ENCODE measurements around the gene ZNF467.
A peak's percentile ranks its signal among the peaks of the same experiment; 100 is the strongest.

The ZNF467 gene

GRCh38 chr7:149773446-149774236 is at the start of gene ZNF467:
ZNF467 (minus strand) TSS chr7:149773588; CDS start chr7:149771032, 2,556 bp downstream.
- DNase-seq = peak; percentile 40

- DNase-seq = no peak
Observed at GRCh38 chr7:149822353-149822943, 49.1 kb upstream of the ZNF467 start.

- DNase-seq = no peak
Observed at GRCh38 chr7:149821191-149822148, 48.1 kb upstream of the ZNF467 start.

GRCh38 chr7:149820622-149821190 is 47.3 kb upstream of the ZNF467 start:
- no peak for DNase-seq

- DNase-seq = no peak
Observed at GRCh38 chr7:149819961-149820340, 46.6 kb upstream of the ZNF467 start.

- no peak for DNase-seq
Observed at GRCh38 chr7:149819141-149819960, 46.0 kb upstream of the ZNF467 start.

- DNase-seq = no peak
Observed at GRCh38 chr7:149818536-149818840, 45.1 kb upstream of the ZNF467 start.

GRCh38 chr7:149817836-149818535 is 44.6 kb upstream of the ZNF467 start:
- no peak for DNase-seq

GRCh38 chr7:149817301-149817771 is 43.9 kb upstream of the ZNF467 start:
- DNase-seq = no peak

- no peak for DNase-seq
Observed at GRCh38 chr7:149816794-149817193, 43.4 kb upstream of the ZNF467 start.

GRCh38 chr7:149816267-149816751 is 42.9 kb upstream of the ZNF467 start:
- no peak for DNase-seq

GRCh38 chr7:149815661-149816266 is 42.4 kb upstream of the ZNF467 start:
- no peak for DNase-seq

- no peak for DNase-seq
Observed at GRCh38 chr7:149815121-149815520, 41.7 kb upstream of the ZNF467 start.

GRCh38 chr7:149814494-149814893 is 41.1 kb upstream of the ZNF467 start:
- no peak for DNase-seq

- no peak for DNase-seq
Observed at GRCh38 chr7:149813254-149814035, 40.1 kb upstream of the ZNF467 start.

- no peak for DNase-seq
Observed at GRCh38 chr7:149811831-149812490, 38.6 kb upstream of the ZNF467 start.

- DNase-seq = no peak
Observed at GRCh38 chr7:149811221-149811620, 37.8 kb upstream of the ZNF467 start.

- no peak for DNase-seq
Observed at GRCh38 chr7:149809215-149809614, 35.8 kb upstream of the ZNF467 start.

- no peak for DNase-seq
Observed at GRCh38 chr7:149808311-149808710, 34.9 kb upstream of the ZNF467 start.

GRCh38 chr7:149806726-149807125 is 33.3 kb upstream of the ZNF467 start:
- no peak for DNase-seq
